HEK293 (cell line): ENCODE measurements around the gene IWS1.

Source experiments
- CTCF ChIA-PET: fragments of 350-600 bp; formaldehyde crosslinking; extraction: SDS; loops from one replicate; lab custom pipeline; 2021; ENCODE audit warnings: antibody characterized with exemption; lab: Yijun Ruan, JAX
- POLR2A ChIA-PET: fragments of 300-600 bp; formaldehyde crosslinking; extraction: SDS; loops from one replicate; lab custom pipeline; 2020; ENCODE audit warnings: antibody characterized with exemption, inconsistent platforms; lab: Yijun Ruan, JAX
- H3K27ac ChIP-seq: fragments of 200-500 bp; sonication (Bioruptor generic); 2 replicates; pipeline ENCODE4 v1.5.1; 2014; ENCODE audit warnings: low read depth, low read length, control low read depth, inconsistent platforms; ENCODE audit errors: extremely low read depth
- H3K36me3 ChIP-seq, 2 experiments: fragments of 200-500 bp in 1 of 2; sonication (Bioruptor generic) in 1 of 2; 1 replicate in 1 of 2; 2 replicates in 1 of 2; pipeline ENCODE4 v1.5.1; 2014 to 2017; ENCODE audit warnings: inconsistent platforms in 2 of 2, low read length in 2 of 2; ENCODE audit not compliant: control insufficient read depth in 2 of 2, insufficient read depth in 1 of 2
- H3K4me1 ChIP-seq: fragments of 200-500 bp; sonication (Bioruptor generic); 2 replicates; pipeline ENCODE4 v1.5.1; 2014; ENCODE audit warnings: mild to moderate bottlenecking, low read length, inconsistent platforms; ENCODE audit not compliant: control insufficient read depth, insufficient read depth
- H3K4me3 ChIP-seq: 2 replicates; pipeline ENCODE4 v1.5.1; 2011; ENCODE audit warnings: low read depth, mild to moderate bottlenecking, control low read depth, low read length, moderate library complexity
- H3K9me3 ChIP-seq: fragments of 200-500 bp; sonication (Bioruptor generic); 2 replicates; pipeline ENCODE4 v1.5.1; 2014; ENCODE audit warnings: low read depth, low read length, inconsistent platforms; ENCODE audit not compliant: control insufficient read depth, insufficient read depth
- HOXC10 ChIP-seq: sonication (generic); formaldehyde crosslinking; IDR thresholded peaks from 2 replicates; pipeline ENCODE4 v1.8.1; 2023; ENCODE audit warnings: mild to moderate bottlenecking, missing genetic modification reagents
- REPIN1 ChIP-seq: fragments of 450-650 bp; formaldehyde crosslinking; IDR thresholded peaks from 2 replicates; pipeline ENCODE4 v1.5.1; 2017; ENCODE audit warnings: missing biosample characterization, missing genetic modification characterization, low read depth
- SCRT1 ChIP-seq: fragments of 450-650 bp; formaldehyde crosslinking; IDR thresholded peaks from 2 replicates; pipeline ENCODE4 v1.5.1; 2016; ENCODE audit warnings: missing biosample characterization, missing genetic modification characterization, borderline replicate concordance
- SCRT2 ChIP-seq: fragments of 450-650 bp; formaldehyde crosslinking; IDR thresholded peaks from 2 replicates; pipeline ENCODE4 v1.5.1; 2016; ENCODE audit warnings: missing biosample characterization, missing genetic modification characterization
- TSHZ1 ChIP-seq: fragments of 450-650 bp; formaldehyde crosslinking; IDR thresholded peaks from 2 replicates; pipeline ENCODE4 v1.5.1; 2016; ENCODE audit warnings: missing biosample characterization, missing genetic modification characterization, borderline replicate concordance
- ZBTB1 ChIP-seq: fragments of 450-650 bp; formaldehyde crosslinking; IDR thresholded peaks from 2 replicates; pipeline ENCODE4 v1.5.1; 2016; ENCODE audit warnings: missing biosample characterization, missing genetic modification characterization
- ZBTB8A ChIP-seq: fragments of 450-650 bp; formaldehyde crosslinking; IDR thresholded peaks from 2 replicates; pipeline ENCODE4 v1.5.1; 2016; ENCODE audit warnings: missing biosample characterization, missing genetic modification characterization
- ZFP41 ChIP-seq: fragments of 450-650 bp; formaldehyde crosslinking; IDR thresholded peaks from 2 replicates; pipeline ENCODE4 v1.5.1; 2016; ENCODE audit warnings: missing biosample characterization, missing genetic modification characterization, borderline replicate concordance
- ZNF248 ChIP-seq: fragments of 450-650 bp; formaldehyde crosslinking; IDR thresholded peaks from 2 replicates; pipeline ENCODE4 v1.5.1; 2017; ENCODE audit warnings: missing biosample characterization, missing genetic modification characterization
- ZNF280C ChIP-seq: fragments of 450-650 bp; formaldehyde crosslinking; IDR thresholded peaks from 2 replicates; pipeline ENCODE4 v1.5.1; 2016; ENCODE audit warnings: missing biosample characterization, missing genetic modification characterization
- ZNF292 ChIP-seq: fragments of 450-650 bp; formaldehyde crosslinking; IDR thresholded peaks from 2 replicates; pipeline ENCODE4 v1.5.1; 2016; ENCODE audit warnings: low read depth, missing biosample characterization, missing genetic modification characterization, borderline replicate concordance
- ZNF394 ChIP-seq: fragments of 450-650 bp; formaldehyde crosslinking; IDR thresholded peaks from 2 replicates; pipeline ENCODE4 v1.5.1; 2016; ENCODE audit warnings: missing biosample characterization, missing genetic modification characterization, mild to moderate bottlenecking, moderate library complexity, borderline replicate concordance
- ZNF433 ChIP-seq: fragments of 450-650 bp; formaldehyde crosslinking; IDR thresholded peaks from 2 replicates; pipeline ENCODE4 v1.5.1; 2016; ENCODE audit warnings: missing biosample characterization, missing genetic modification characterization, low read depth
- ZNF488 ChIP-seq: fragments of 450-650 bp; formaldehyde crosslinking; IDR thresholded peaks from 2 replicates; pipeline ENCODE4 v1.5.1; 2016; ENCODE audit warnings: missing biosample characterization, missing genetic modification characterization
- ZNF514 ChIP-seq: fragments of 450-650 bp; formaldehyde crosslinking; IDR thresholded peaks from 2 replicates; pipeline ENCODE4 v1.5.1; 2016; ENCODE audit warnings: missing biosample characterization, missing genetic modification characterization
- ZNF544 ChIP-seq: fragments of 450-650 bp; formaldehyde crosslinking; IDR thresholded peaks from 2 replicates; pipeline ENCODE4 v1.5.0; 2017; ENCODE audit warnings: missing biosample characterization, missing genetic modification characterization
- ZNF549 ChIP-seq: fragments of 450-650 bp; IDR thresholded peaks from 2 replicates; pipeline ENCODE4 v1.5.1; 2018; ENCODE audit warnings: missing biosample characterization, missing genetic modification characterization, mild to moderate bottlenecking, inconsistent platforms, moderate library complexity
- ZNF555 ChIP-seq: fragments of 450-650 bp; formaldehyde crosslinking; conservative IDR thresholded peaks from 2 replicates; pipeline ENCODE4 v1.5.1; 2017; ENCODE audit warnings: missing biosample characterization, mild to moderate bottlenecking, missing genetic modification characterization, inconsistent platforms
- ZNF558 ChIP-seq: fragments of 450-650 bp; formaldehyde crosslinking; IDR thresholded peaks from 2 replicates; pipeline ENCODE4 v1.5.1; 2016; ENCODE audit warnings: missing biosample characterization, missing genetic modification characterization
- ZNF600 ChIP-seq: fragments of 450-650 bp; formaldehyde crosslinking; IDR thresholded peaks from 2 replicates; pipeline ENCODE4 v1.5.1; 2016; ENCODE audit warnings: missing biosample characterization, missing genetic modification characterization
- ZNF76 ChIP-seq: fragments of 450-650 bp; formaldehyde crosslinking; IDR thresholded peaks from 2 replicates; pipeline ENCODE4; 2016; ENCODE audit warnings: low read depth, missing biosample characterization, missing genetic modification characterization, borderline replicate concordance
- ZNF791 ChIP-seq: fragments of 450-650 bp; formaldehyde crosslinking; IDR thresholded peaks from 2 replicates; pipeline ENCODE4 v1.5.1; 2016; ENCODE audit warnings: missing biosample characterization, missing genetic modification characterization
- ZSCAN30 ChIP-seq: fragments of 450-650 bp; IDR thresholded peaks from 2 replicates; pipeline ENCODE4 v1.5.1; 2018; ENCODE audit warnings: missing biosample characterization, mild to moderate bottlenecking, missing genetic modification characterization, moderate library complexity

IWS1 gene

GRCh38 chr2:127515383-127515915 lies 10.8 kb downstream of the IWS1 start (continued):
- TF ChIP-seq ZNF292 (no peak), ZBTB1 (tag by site-specific recombination) (no peak), ZNF514 (no peak), ZNF280C (tag by site-specific recombination) (no peak), ZNF558 (tag by site-specific recombination) (no peak)

- no peak overlapping the region for H3K4me3 ChIP-seq
- peaks cover 14 to 55% of the 10 kb centered on the region in 2 experiments for H3K36me3 ChIP-seq
- no peak overlapping the region for H3K27ac ChIP-seq
- H3K9me3 ChIP-seq: no peaks in the 10 kb centered on the region
- CTCF ChIA-PET: interaction anchor here (0.7 kb wide), 1 partner anchor 104 kb away, joined by 6 read pairs; no protein-coding TSS in a partner anchor
- TF ChIP-seq ZNF791 (tag by site-specific recombination): no peak
- TF ChIP-seq ZNF549 (tag by site-specific recombination): no peak
- TF ChIP-seq, all 188 proteins: peak for 0
- H3K4me1 ChIP-seq: 0 out of 2 replicates have a peak, but pooled peaks cover 6% of the 10 kb centered on the region
- POLR2A ChIA-PET: interaction anchor here (1.4 kb wide), 1 partner anchor 12 kb away, joined by 4 read pairs; the partner anchor contains the start of gene IWS1
These were observed 11.8 kb downstream of the IWS1 start for GRCh38 chr2:127514485-127514884.

- Histone ChIP-seq H3K4me3 (no peak overlapping the region), H3K27ac (no peak overlapping the region), H3K36me3 (peaks cover 14 to 51% of the 10 kb centered on the region in 2 experiments), H3K4me1 (peaks cover 6% of the 10 kb centered on the region; the same call in 1 of the 2 replicates), H3K9me3 (no peaks in the 10 kb centered on the region)
- CTCF ChIA-PET: no interaction called here
- POLR2A ChIA-PET: no interaction called here
- TF ChIP-seq ZNF558 (tag by site-specific recombination): no peak
- no peak for TF ChIP-seq ZNF394
- TF ChIP-seq ZNF600: peak; percentile 75
- TF ChIP-seq ZNF248 (tag by site-specific recombination): no peak
- TF ChIP-seq HOXC10 (CRISPR knock-in tag): no peak
- no peak for TF ChIP-seq ZFP41 (tag by site-specific recombination)
These were observed 12.2 kb downstream of the IWS1 start for GRCh38 chr2:127514076-127514475.

- no peak for TF ChIP-seq ZNF555
- TF ChIP-seq ZNF76 (tag by site-specific recombination): no peak
- TF ChIP-seq SCRT2 (tag by site-specific recombination): peak; percentile 74
- TF ChIP-seq ZSCAN30 (tag by site-specific recombination): no peak
- no peak for TF ChIP-seq REPIN1 (tag by site-specific recombination)
- TF ChIP-seq ZNF488 (tag by site-specific recombination): no peak
- no peak for TF ChIP-seq ZBTB8A
- TF ChIP-seq SCRT1 (tag by site-specific recombination): peak; percentile 54; the same call in 1 of the 2 replicates
- no peak for TF ChIP-seq ZNF433 (tag by site-specific recombination)
- no peak for TF ChIP-seq TSHZ1 (tag by site-specific recombination)
- no peak for TF ChIP-seq ZNF544 (tag by site-specific recombination)
- H3K27ac ChIP-seq: no peak overlapping the region
- POLR2A ChIA-PET: interaction anchor here (1.8 kb wide), 1 partner anchor 14 kb away, joined by 7 read pairs; the partner anchor contains the start of gene IWS1
- no peak overlapping the region for H3K4me3 ChIP-seq
- no peaks in the 10 kb centered on the region for H3K9me3 ChIP-seq
- CTCF ChIA-PET: no interaction called here
- H3K4me1 ChIP-seq: peaks cover 12% of the 10 kb centered on the region
- H3K36me3 ChIP-seq: peaks cover 7 to 34% of the 10 kb centered on the region in 2 experiments
These were observed 13.9 kb downstream of the IWS1 start for GRCh38 chr2:127512362-127512761.
